Activated CD4-positive, CD25-positive, alpha-beta regulatory T cell treated with anti-CD3 and anti-CD28 coated beads, Interleukin-2, amount 50 U/mL, for 16 hours (primary cell): ENCODE measurements around the gene MPZL3.

Experiments used
- DNase-seq: peaks from one replicate; pipeline ENCODE4 v3.0.0-alpha.2; 2020; ENCODE audit warnings: low read depth, low spot score

The MPZL3 gene

GRCh38 chr11:118251858-118252652 lies at the start of gene MPZL3:
Gene MPZL3, minus strand, starts transcription at chr11:118252365. Its CDS starts 71 bp downstream, at chr11:118252294.
- peak; percentile 74 for DNase-seq

DNA sequence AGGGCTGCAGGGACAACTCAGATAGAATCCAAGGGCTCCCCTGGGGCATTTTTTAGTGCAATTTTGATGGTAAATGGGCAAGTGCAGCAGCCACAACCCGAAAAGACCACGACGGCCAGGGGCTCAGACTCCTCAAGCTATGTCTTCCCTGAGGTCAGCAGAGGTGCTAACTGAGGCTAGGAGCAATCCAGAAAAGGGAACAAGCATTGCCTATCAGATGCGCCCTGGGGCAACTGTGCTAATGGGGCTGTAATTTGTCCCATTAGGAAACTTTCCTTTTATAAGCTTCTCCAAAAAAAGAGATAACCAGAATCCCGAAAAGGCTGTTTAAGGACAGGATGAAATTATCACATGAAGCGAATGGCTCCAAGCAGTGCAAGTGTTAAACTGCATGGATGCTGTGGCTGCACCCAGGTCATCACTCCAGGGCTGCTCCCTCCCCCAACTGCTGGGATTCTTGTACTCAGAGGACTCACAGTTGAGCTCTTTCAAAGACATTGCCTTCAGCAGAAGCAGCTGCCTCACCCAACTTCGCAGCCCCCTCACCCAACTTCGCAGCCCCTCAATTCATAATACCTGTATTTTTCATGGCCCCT lies 49.5 kb upstream of the MPZL3 start:
- no peak for DNase-seq

DNA sequence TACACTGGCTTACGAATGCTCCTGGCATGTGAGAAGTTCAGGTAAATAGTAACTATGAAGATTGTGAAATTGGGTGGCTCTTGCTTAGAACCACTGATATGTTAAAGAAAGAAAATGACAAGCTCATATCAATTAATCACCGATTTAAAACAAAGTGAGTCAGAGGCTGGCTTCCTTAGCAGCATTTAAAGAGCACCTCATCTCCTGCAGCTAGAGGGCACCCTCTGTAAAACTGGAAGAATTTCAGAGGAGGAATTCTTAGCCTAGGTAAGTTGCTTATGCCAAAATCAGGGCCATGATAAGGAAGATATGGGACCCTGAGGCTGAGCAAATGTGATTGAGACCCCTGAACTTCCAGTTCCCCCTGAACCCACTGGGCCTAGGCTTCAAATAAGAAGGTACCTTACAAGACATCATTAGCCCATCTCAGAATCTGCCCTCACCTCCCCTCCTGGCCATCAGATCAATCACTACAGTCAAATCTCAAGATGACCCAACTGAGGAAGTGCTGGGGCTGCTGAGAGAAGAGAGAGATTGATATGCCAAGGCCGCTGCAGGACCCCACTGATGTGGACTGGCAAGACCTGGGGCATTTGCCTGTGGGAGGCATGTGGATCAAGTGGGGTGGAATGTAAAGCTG lies 43.8 kb upstream of the MPZL3 start:
- no peak for DNase-seq

- DNase-seq: no peak
These were observed 43.0 kb upstream of the MPZL3 start for GRCh38 chr11:118295199-118295598.

DNA sequence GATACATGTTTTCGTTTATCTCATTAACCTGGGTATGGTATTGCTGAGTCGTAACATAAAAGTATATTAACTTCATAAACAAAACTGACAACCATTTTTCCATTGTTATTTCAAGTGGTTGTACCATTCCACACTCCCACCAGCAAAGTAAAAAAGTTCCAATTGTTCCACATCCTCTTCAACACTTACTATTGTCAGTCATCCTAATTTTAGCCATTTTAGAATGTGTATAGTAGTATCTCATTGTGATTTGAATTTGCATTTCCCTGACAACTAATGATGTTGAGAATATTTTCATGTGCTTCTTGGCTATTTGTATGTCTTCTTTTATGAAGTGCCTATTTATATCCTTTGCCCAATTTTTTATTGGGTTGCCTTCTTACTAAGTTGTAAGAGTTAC lies 41.9 kb upstream of the MPZL3 start:
- no peak for DNase-seq

GRCh38 chr11:118291477-118292135 lies 39.4 kb upstream of the MPZL3 start:
- no peak for DNase-seq

DNA sequence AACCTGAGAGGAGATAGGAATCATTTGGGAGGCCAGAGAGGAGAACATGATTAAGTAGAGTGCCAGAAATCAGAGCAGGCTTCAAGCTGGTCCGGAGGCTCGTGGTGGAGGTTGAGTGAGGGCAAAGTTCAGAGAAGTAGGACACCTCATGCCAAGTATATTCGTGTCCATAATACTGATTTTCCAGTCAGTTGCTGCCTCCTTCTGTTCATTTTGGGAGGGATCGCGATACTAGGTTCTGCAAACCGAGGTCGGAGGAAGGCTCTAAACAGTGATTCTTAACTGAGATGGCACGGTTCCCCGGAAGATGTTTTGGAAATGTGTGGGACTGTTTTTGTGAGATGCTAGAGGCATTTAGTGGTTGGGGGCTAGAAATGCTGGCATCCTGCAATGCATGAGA lies 38.8 kb upstream of the MPZL3 start:
- DNase-seq: no peak

GRCh38 chr11:118289401-118289800 lies 37.2 kb upstream of the MPZL3 start:
- no peak for DNase-seq

DNA sequence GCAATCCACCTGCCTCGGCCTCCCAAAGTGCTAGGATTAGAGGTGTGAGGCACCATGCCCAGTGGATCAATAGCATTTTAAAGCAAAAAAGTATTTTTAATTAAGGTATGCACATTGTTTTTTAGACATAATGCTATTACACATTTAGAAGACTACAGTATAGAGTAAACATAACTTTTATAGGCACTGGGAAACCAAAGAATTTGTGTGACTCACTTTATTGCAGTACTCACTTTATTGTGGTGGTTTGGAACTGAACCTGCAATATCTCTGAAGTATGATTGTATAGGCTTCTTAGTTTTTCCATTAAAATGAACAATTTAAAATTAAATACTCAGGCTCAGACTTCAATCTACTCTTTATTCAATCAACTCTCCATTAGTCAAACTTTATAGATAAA lies 34.8 kb upstream of the MPZL3 start:
- DNase-seq: no peak

DNA sequence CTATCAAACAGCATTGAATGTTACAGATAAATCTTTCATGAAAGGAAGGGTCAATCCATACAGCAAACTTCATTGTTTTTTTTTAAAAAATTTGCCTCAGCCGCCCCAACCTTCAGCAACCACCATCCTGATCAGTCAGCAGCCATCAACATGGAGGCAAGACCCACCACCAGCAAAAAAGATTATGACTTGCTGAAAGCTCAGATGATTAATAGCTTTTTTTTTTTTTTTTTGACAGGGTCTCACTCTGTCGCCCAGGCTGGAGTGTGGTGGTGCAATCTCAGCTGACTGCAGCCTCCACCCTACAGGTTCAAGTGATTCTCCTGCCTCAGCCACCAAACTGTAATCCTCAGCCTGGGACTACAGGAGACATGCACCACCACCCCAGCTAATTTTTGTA lies 34.4 kb upstream of the MPZL3 start:
- no peak for DNase-seq

DNA sequence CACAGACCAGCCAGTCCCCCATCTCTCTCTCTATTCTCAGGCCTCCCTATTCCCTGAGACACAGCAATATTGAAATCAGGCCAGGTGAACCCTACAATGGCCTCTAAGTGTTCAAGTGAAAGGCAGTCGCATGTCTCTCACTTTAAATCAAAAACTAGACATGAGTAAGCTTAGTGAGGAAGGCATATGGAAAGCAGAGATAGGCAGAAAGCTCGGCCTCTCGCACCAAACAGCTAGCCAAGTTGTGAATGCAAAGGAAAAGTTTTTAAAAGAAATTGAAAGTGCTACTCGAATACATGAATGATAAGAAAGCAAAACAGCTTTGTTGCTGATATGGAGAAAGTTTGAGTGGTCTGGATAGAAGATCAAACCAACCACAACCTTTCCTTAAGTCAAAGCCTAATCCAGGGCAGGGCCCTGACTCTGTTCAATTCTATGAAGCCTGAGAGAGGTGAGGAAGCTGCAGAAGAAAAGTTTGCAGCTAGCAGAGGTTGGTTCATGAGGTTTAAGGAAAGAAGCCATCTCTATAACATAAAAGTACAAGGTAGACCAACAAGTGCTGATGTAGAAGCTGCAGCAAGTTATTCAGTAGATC lies 31.7 kb upstream of the MPZL3 start:
- no peak for DNase-seq

- no peak for DNase-seq
These were observed 31.0 kb upstream of the MPZL3 start for GRCh38 chr11:118283037-118283636.

GRCh38 chr11:118282606-118283005 lies 30.4 kb upstream of the MPZL3 start:
- no peak for DNase-seq

DNA sequence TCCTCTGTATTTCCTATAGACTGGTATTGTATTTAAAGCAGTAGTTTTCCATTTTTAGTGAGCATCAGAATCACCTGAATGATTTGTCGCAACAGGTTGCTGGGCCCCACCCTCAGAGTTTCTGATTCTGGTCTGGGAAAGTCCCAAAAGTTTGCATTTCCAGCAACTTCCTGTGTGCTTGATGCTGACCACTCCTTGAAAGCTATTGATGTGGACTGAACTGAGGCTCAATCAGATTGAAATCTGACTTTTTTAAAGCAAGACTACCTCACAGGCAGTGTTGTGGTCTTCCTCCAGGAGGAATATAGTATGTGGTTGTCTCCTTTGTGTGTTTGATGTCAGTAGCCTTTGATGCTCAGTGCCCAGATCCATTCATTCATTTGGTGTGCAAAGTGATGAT lies 29.1 kb upstream of the MPZL3 start:
- DNase-seq: no peak

- no peak for DNase-seq
These were observed 25.1 kb upstream of the MPZL3 start for GRCh38 chr11:118277312-118277711.

GRCh38 chr11:118276422-118276821 lies 24.3 kb upstream of the MPZL3 start:
- no peak for DNase-seq

DNA sequence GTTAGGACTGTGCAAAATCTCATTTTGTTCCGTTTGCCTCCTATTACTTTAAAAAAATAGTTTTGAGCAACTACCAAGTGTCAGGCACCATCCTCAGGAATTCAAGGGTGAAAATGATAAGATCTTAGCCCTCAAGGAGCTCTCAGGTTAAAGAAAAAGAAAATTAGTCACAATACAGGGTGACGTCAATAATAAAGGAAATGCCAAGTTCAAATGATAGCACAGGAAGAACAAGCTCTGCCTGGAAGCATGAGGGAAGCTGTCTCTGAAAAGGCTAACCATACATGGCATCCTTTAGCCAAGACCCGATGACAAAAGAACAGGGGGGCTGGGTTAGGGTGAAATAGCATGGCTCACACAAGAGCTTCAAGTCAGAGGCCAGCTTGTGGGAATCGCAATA lies 23.0 kb upstream of the MPZL3 start:
- no peak for DNase-seq

GRCh38 chr11:118274186-118274585 lies 22.0 kb upstream of the MPZL3 start:
- DNase-seq: no peak

DNA sequence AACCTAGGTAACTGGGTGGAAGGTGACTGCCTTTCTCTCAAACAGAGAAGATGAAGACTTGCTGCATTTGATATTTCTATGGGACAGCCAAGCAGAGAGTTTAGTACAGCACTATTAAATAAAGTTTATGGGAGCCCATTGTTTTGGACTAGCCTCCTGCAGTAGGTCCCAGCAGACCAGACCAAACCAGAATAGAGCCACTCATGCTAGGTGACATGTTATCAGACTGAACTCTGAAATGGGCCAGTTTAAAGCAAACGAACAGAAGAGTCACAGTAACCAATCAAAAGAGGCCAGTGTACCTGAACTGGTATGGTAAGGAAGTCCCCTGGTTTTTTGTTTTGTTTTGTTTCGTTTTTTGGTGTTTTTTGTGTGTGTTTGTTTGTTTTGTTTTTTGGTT lies 19.8 kb upstream of the MPZL3 start:
- no peak for DNase-seq

DNA sequence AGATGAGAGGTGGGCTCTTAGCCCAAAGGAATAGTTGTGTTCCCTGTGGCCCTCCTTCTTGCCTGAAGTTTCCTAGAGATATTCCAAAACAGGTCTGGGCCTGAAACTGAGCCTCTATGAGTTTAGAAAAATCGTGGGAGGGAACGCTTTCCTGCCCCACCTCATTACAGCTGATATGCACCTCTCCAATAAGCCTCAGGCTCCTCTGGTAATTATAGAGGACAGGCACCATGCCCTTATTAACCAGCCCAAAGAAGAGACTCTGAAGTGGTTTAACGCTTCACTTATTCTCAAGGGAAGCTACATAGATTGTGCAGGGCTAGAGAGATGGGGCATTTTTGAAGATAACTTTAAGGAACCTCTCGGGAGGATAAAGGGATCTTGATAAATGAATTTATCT lies 15.3 kb upstream of the MPZL3 start:
- no peak for DNase-seq

- no peak for DNase-seq
These were observed 13.8 kb upstream of the MPZL3 start for GRCh38 chr11:118265954-118266353.
